ENCODE data around the gene KRTAP5-5.

GRCh38 chr11:1622086-1622485 lies 7.5 kb upstream of the KRTAP5-5 start, which contains the start of gene KRTAP5-4:
- no peak for TF ChIP-seq CTCF (IDR thresholded peaks at IDR 0.05)
- TF ChIP-seq POLR2A (IDR thresholded peaks at IDR 0.05): no peak
- no peak for TF ChIP-seq EP300 (IDR thresholded peaks at IDR 0.05)
- TF ChIP-seq POLR2AphosphoS5 (IDR thresholded peaks at IDR 0.05): no peak

Measured in sigmoid colon (tissue), 4 donors.